NCI-H146 treated with DMSO at 0.1 percent for 48 hours (cell line): ENCODE results near the gene SMTN.

ENCODE experiments used
- DNase-seq: peaks from one replicate; lab custom pipeline; 2025; ENCODE audit not compliant: unreplicated experiment; lab: John Stamatoyannopoulos, UW

Gene SMTN

DNA sequence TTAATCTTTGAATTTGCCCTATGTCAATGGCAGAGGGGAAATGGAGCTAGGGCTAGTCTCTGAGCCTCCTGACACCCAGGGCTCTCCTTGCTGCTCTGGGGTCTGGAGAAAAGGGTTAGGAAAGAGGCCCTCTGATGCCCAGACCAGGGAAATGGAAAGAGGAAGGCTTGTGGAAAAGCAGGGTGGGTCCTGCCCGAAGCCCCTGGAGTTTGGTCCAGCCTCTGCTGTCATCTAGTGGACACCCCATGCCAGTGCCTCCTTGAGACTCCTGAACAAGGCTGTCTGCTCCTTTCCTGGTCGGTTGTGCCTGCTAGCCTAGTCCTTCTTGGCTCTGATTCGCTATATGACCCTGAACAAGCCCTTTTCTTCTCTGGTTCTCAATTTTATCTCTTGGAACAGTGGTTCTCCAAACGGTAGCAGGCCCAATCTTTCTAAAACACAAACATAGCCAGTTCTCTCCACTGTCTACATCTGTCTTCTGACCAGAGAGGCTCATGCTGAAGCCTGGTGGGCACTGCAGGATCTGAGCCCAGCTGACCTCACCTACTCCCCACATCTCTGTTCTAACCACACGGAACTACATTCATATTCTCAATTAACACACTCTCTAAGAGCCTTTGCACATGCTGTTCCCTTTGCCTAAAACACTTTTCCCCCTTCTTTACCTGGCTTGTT lies 68.0 kb downstream of the SMTN start:
- peak; percentile 31 for DNase-seq

DNA sequence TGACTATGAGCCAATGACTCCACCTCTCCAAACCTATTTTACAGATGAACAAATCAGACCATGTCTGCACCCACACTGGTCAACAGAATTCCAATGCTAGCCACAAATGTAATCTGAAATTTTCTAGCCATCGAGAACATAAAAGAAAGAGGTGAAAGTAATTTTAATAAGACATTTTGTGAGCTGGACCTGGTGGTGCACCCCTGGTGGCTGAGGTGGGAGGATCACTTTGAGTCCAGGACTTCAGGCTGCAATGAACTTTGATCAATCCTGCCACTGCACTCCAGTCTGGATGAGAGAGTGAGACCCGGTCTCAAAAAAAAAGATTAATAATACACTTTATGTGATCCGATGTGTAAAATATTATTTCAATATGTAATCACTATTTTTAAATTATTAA lies 69.5 kb downstream of the SMTN start:
- DNase-seq = no peak

DNA sequence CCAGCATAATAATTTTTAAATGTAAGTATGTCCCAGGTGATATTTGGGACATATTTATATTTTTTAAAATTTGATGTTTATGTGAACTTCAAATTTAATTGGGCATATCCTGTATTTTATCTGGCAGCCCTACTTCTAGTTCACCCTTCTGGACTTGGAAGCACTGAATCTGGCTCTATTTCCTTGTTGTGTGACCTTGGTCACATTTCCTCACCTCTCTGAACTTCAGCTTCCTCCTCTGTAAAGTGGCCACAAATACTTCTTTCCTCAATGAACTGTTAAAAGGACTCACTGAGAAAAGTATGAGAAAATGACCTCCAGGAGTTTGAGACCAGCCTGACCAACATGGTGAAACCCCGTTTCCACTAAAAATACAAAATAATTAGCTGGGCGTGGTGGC lies 70.8 kb downstream of the SMTN start:
- DNase-seq = no peak

DNA sequence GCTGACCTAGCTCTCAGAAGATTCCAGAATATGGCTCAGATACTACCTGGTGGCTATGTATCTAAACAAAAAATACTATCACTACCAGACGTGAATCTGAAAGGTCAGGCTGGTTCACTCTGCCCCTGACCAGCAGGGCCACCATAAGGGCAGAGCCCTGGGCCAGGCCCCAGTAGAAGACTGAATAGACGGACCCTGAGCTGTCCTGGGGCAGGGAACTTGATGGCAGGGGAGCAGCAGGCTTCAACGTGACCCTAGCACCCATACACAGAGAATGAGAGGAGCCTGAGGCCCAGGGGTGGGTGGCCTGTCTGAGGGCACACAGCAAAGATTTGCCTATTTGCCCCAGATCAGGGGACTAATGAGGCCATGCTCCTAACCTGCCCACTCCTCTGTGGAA lies 72.2 kb downstream of the SMTN start:
- no peak for DNase-seq
